GM18511 (cell line): ENCODE measurements around the gene IRF2BP2.
"Not testable (repeated sequence)": the region's sequence is repeated elsewhere in the genome, so short reads cannot be mapped to it uniquely, and the experiment has no call there.

Experiments used
- ATAC-seq: cut with Tn5 transposase; IDR thresholded peaks from one replicate; pipeline ENCODE4 v1.9.1; 2021; ENCODE audit warnings: mild to moderate bottlenecking, moderate library complexity; ENCODE audit not compliant: unreplicated experiment

IRF2BP2 gene

DNA sequence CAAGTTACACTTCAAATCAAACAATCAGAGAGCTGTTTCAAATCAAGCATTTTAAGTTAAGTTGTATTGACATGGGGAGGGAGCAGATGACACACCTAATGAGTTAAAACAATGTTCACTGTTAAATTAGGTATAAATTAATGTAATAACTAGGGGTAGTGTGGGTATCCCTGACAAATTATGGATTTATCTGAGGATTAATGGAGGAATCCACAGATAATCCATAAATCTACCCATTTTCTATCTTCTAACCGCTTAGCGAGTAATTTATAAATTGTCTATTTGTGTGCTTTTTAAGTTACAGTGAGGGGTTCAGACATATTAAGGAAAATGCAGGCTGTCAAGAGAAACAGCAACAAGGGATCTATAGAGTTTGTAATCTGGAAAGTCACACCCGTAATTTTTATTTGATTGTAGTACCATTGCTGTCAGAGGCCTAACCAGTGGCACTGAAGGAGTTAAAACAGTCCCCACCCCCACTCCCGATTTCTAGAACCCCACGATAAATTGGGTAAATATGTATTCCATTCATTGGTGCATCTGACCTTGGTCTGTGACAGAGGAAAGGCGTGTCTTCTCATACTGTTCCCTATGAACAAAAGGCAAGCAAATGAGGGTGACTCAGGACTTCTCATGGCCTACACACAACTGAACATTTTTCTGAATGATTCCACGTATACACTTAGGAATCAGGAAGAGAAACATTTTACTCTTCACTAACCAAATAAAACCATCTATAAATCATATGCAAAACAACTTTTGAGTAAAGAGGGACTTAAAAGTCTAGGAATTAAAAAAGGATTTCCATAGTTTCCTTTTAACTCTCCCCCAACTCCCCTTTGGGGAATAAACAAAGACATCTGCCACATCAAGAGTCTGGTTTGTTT is 7.4 kb downstream of the IRF2BP2 start:
- ATAC-seq, result no peak

GRCh38 chr1:234601301-234602017 is 8.5 kb downstream of the IRF2BP2 start:
- ATAC-seq, result no peak

GRCh38 chr1:234600418-234601281 is 9.3 kb downstream of the IRF2BP2 start:
- peak; percentile 22 for ATAC-seq

DNA sequence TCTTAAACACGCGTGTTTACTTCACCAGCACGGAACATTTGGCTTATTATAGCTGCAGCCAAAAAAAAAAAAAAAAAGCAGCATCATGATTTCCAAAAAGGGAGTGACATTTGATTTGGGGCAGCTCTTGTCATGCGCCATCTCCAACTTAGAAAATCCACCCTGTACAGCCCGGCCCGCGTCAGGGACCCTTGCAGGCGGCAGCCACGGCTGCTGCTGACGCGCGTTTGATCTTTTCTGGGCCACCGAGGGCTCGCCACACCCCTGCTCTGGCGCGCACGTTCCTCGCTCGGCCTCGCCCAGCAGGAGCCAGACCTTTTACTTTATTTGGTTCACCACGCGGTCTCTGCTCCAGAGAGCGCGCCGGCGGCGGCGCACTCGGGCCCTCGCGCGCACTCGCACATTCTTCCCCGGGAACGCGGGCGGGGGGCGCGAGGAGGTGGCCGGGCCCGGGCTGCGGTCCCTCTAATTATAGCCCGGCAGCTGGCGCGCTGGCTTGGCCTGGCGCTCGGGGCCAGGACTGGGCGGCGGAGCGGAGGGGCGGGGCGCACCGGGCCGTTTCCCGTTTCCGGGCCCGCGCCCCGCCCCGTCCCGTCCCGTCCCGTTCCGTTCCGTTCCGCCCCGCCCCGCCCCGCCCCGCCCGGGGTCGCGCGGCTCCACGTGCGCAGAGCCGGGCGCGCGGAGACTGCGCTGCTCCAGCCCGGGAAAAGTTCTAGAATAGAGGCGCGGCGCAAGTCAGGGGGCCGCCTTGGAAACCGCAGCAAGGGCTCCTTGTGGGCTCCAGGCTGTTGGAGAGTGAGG is 10.2 kb downstream of the IRF2BP2 start:
- peak; percentile 67 for ATAC-seq

DNA sequence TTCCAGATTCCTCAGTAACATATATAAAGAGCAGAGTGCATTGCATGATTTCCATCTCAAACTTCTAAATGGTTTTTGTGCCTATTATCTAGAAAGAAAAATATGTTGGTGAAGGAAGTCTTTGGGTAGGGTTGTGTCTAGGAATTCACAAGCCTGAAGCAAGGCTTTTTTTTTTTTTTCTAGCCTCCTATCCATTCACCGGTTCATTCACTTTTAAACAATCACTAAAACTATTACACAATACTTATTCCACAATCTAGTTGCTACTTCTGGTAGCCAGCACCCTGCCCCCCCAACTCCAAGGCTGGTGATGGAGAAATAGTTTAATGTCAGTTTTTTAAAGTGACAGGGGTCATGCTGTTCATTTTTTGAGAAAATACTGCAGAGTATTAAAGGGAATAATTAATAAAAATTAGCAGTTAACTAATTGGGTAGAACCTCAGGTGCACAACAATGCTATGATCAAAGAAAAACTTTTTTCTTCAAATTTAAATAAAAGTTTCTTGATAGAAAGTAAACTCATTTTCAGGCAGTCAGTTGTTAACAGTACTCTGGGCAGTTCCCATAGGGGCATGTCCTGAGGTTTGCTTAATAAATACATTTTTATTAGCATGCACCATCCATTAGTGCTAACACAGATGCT is 10.9 kb downstream of the IRF2BP2 start:
- no peak for ATAC-seq

- ATAC-seq, result no peak
These were observed 12.1 kb downstream of the IRF2BP2 start for GRCh38 chr1:234597894-234598293.

- ATAC-seq, result no peak
These were observed 14.1 kb downstream of the IRF2BP2 start for GRCh38 chr1:234595899-234596298.

DNA sequence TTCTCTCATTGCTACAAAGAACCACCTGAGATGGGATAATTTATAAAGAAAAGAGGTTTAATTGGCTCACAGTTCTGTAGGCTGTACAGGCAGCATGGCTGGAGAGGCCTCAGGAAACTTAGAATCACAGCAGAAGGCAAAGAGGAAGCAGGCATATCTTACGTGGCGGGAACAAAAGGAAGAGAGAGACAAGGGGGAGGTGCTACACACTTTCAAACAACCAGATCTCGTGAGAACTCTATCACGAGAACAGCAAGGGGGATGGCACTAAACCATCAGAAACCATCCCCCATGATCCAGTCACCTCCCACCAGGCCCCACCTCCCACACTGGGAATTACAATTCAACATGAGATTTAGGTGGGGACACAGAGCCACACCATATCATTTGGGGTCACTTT is 15.4 kb downstream of the IRF2BP2 start:
- not testable (repeated sequence) for ATAC-seq

DNA sequence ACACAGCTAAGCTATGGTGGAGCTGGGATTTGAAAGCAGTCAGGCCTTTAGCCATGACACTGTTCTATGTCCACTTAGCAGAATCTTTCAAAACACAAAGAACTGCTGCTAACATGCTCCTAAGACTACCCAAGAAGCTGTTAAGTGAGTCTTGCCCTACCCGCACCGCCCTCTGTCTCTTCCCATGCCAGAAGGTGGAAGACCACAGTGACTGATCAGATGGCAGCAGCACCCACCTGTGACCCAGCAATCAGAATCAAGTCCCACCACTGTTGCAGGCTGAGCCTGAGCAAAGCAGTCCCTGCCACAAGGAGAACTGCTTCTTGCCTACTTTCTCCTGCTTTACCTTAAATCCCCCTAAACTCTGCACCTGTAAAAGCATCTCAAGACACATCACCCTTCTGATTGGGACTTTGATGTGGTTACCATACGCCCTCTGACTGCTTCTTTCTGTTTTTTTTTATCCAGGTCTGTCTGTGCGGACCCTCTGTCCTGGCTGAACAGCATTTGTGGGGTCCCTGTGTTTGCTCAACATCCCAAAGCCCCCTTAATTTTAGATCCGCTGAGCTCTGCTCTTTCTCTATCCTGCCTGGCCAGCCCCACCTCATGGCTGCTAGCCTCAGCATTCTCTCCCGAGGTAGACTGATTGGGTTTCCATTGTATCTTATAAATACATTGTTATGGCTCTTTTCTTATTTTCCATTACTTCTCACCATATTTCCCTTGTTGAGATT is 16.0 kb downstream of the IRF2BP2 start:
- no peak for ATAC-seq

DNA sequence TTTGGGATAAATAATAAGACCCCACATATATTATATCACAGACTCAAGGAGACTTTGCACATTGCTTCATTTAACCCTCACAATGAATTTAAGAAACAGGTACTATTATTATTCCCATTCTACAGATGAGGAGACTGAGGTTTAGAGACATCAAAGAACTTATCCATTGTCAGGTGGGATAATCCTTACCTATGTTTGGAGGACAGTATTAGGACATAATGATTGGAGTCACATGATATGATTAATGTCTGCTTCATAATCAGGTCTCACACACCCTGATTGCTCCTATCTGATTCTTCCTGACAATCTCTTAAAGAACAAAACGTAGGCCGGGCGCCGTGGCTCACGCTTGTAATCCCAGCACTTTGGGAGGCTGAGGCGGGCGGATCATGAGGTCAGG is 16.9 kb downstream of the IRF2BP2 start:
- no peak for ATAC-seq

- ATAC-seq, result no peak
These were observed 17.7 kb downstream of the IRF2BP2 start for GRCh38 chr1:234592240-234592639.

DNA sequence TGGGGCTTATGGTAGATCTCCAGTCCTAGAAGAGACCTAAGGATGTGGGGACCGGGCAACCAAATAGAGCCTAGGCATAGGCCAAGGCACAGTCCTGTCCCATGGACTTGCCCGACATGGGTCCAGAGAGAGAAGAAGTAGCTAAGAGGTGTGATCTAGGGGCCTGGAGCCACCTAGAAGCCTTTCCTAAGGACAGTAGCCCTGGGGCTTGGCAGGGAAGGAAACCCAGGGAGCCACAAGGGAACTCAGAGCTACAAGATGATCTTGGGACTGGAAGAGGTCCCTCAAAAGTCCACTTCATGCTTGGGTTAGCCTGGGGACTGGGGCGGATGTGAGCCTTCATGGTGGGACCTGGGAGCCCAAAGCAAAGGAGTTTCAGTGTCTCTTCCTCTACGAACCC is 18.8 kb downstream of the IRF2BP2 start:
- ATAC-seq, result no peak

- no peak for ATAC-seq
These were observed 19.9 kb downstream of the IRF2BP2 start for GRCh38 chr1:234589854-234590620.

DNA sequence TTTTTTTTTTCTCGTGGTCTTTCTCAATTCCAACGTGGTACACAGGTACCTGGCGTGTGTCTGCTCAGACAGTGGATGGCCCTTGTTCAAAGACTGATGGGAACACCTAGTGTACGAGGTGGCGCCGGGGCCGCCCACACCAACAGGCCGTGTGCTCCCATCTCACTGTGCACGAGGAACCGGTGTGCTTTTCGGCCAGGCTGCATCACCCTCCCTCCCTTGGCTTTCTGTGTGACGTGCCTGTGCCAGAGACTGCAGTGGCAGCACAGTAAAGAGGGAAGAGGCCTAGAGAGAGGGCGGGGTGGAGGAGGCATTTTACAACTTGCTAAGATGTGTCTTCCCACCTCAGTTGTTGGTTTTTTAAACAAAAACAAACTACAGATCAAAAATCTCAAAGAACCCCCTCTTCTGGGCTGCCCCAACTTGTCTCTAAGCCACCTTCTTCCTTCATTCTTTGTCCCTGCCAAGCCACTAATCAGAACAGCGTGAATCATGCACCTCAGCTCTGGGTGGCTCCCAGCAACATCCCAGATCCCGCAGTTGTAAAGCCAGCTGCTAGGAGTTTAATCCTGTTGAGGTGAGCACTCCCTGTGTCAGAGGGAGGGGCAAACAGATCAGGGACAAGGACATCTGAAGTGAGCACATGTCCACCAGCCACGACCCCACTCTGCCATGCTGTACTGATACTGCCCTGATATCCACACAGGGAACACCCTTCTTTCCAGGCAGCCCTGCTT is 20.7 kb downstream of the IRF2BP2 start:
- ATAC-seq, result no peak

DNA sequence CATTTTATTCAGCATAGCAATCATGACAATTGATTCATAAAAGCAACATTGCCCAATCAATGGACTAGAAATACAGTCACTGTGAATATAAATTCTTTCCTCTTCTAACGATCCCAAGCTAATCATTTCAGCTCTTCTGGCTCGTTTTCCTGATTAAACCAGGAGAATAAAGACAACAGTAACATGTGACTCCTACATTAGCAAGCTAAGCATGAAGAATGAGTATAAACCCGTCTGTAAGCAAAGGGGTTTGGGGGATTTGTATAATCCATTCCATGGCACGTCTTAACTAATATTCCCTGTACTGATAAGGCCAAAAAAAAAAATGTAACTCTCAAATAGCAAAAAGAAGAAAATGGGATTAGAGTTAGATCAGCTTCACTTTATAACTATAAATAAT is 21.6 kb downstream of the IRF2BP2 start:
- ATAC-seq, result no peak

DNA sequence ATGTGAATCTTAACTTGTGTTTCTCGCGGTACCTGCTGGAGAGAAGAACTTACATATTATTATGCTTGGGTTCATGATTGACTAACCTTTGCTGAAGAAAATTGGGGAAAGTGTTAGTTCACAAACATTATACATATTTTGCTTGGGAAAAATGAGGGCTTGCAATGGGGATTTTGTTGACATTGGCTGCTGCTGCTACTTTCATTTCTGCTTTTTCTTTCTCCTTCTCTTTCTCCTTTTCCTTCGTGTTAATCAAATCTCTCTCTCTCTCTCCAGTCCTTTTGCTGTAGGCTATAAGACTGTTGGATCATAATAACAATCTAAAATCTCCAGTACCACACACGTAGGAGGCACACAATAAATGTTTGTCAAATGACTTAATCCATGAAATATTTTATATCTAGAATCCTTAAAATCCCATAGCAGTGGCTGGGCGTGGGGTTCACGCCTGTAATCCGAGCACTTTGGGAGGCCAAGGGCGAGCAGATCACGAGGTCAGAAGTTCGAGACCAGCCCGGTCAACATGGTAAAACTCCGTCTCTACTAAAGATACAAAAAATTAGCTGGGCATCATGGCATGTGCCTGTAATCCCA is 23.0 kb downstream of the IRF2BP2 start:
- no peak for ATAC-seq

DNA sequence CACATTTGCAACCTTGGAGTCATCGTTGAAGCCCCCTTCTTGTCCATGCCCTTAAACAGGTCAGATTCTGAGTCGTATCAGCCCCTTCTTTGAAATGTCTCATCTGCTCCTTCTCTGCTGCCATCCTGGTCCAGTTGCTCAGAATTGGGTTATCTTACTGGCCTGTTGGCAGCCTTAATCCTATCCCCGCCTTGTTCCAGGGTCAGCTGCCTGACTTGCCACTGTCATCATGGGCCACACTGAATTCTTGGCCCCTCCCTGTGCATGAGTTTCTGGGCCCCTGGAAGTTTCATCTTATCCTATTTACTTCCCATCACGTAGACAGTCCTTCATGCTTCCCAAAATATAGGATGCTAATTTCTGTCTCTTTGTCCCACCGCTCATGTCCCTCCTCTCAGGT is 23.7 kb downstream of the IRF2BP2 start:
- ATAC-seq, result no peak
